Karpas-422 (cell line): ENCODE measurements around the gene SYCP3. TPM values are rescaled to one million over a fixed set of nuclear protein-coding genes. Genes with fewer than 3 reads are reported as not detected.

ENCODE experiments used
- DNase-seq: peaks from one replicate; pipeline ENCODE4 v3.0.0-alpha.2; 2015
- H2AFZ ChIP-seq: fragments of 200-600 bp; sonication (generic); 2 replicates; pipeline ENCODE4 v1.6.1; 2014; ENCODE audit warnings: antibody characterized with exemption, low read length, mixed read lengths
- H3K27ac ChIP-seq: fragments of 200-600 bp; sonication (generic); 2 replicates; pipeline ENCODE4 v1.5.1; 2014; ENCODE audit warnings: mild to moderate bottlenecking, low read length, moderate library complexity
- H3K27me3 ChIP-seq: fragments of 200-600 bp; sonication (generic); 2 replicates; pipeline ENCODE4 v1.6.1; 2014; ENCODE audit warnings: low read length, mixed read lengths
- H3K36me3 ChIP-seq: fragments of 200-600 bp; sonication (generic); 2 replicates; pipeline ENCODE4 v1.6.1; 2014; ENCODE audit warnings: low read length, mixed read lengths; ENCODE audit not compliant: insufficient read depth
- H3K4me1 ChIP-seq: fragments of 200-600 bp; sonication (generic); 2 replicates; pipeline ENCODE4 v1.6.1; 2014; ENCODE audit warnings: mild to moderate bottlenecking, low read length, mixed read lengths
- H3K4me2 ChIP-seq: fragments of 200-600 bp; sonication (generic); 2 replicates; pipeline ENCODE4 v1.6.1; 2014; ENCODE audit warnings: low read length, low read depth, mild to moderate bottlenecking; ENCODE audit not compliant: poor library complexity, severe bottlenecking
- H3K4me3 ChIP-seq: fragments of 200-600 bp; sonication (generic); 2 replicates; pipeline ENCODE4 v1.5.1; 2014; ENCODE audit warnings: mild to moderate bottlenecking, antibody characterized with exemption, low read length, mixed read lengths
- H3K79me2 ChIP-seq: fragments of 200-600 bp; sonication (generic); 2 replicates; pipeline ENCODE4 v1.6.1; 2014; ENCODE audit warnings: mild to moderate bottlenecking, low read length, mixed read lengths
- H3K9ac ChIP-seq: fragments of 200-600 bp; sonication (generic); 2 replicates; pipeline ENCODE4 v1.6.0; 2014; ENCODE audit warnings: low read length
- H3K9me2 ChIP-seq: fragments of 200-600 bp; sonication (generic), shearing (Covaris generic); replicated peaks from 2 replicates; pipeline ENCODE4 v1.6.0; 2014; ENCODE audit warnings: mild to moderate bottlenecking, low read length, moderate library complexity; ENCODE audit not compliant: insufficient read depth
- H3K9me3 ChIP-seq: fragments of 300-700, 200-600 bp; sonication (generic); 2 replicates; pipeline ENCODE4 v1.6.1; 2014; ENCODE audit warnings: low read length, mixed read lengths
- H4K20me1 ChIP-seq: fragments of 200-600 bp; sonication (generic); 2 replicates; pipeline ENCODE4 v1.6.1; 2014; ENCODE audit warnings: mild to moderate bottlenecking, antibody characterized with exemption, low read length, low read depth; ENCODE audit not compliant: insufficient read depth
- small RNA-seq: library from RNA; depleted of rRNA; stranded (forward); fragments of <200 nt; gene quantifications from one replicate; pipeline ENCODE3, GENCODE V24; 2014
- total RNA-seq: library from RNA; depleted of rRNA; stranded (reverse); fragments of >200 nt; shearing (Covaris generic); gene quantifications from 2 replicates; pipeline ENCODE4 v1.2.3, GENCODE V29; 2014; ENCODE audit warnings: low replicate concordance; rRNA removed

SYCP3 gene
- total RNA-seq, 1 experiment from 2014 or later: not detected

- Histone ChIP-seq H3K9ac (no peak overlapping the region), H3K4me3 (no peak overlapping the region), H3K27ac (no peak overlapping the region), H3K27me3 (no peaks in the 10 kb centered on the region), H3K36me3 (no peaks in the 10 kb centered on the region), H3K9me3 (no peaks in the 10 kb centered on the region), H4K20me1 (no peaks in the 10 kb centered on the region), H2AFZ (no peak overlapping the region), H3K79me2 (no peaks in the 10 kb centered on the region), H3K9me2 (no peaks in the 10 kb centered on the region), H3K4me2 (no peak overlapping the region), H3K4me1 (no peaks in the 10 kb centered on the region)
- DNase-seq: no peak
These were observed 59.0 kb downstream of the SYCP3 start for GRCh38 chr12:101680240-101680639.

Small RNA genes lying within 50 kb of the gene (small RNA-seq; reads per million reads assigned to genes)
- gene RNA5SP368 (not detected), gene RNU6-101P (not detected), gene RNY1P16 (not detected)

Other genes with a start within 250 kb of the SYCP3 start
- gene MYBPC1, start 144.5 kb downstream of the SYCP3 start, total RNA-seq: not detected in 2 replicates
- gene CHPT1, start 41.8 kb downstream of the SYCP3 start, total RNA-seq: 0.11 TPM in 1 of 2 replicates, not detected in the other
- 10.0 and 11.6 TPM in 2 replicates for gene GNPTAB, start 91.5 kb upstream of the SYCP3 start, total RNA-seq
- gene DRAM1, start 138.1 kb upstream of the SYCP3 start, total RNA-seq: not detected in 2 replicates